Neural progenitor cell (in vitro differentiated cells): Measurements from ENCODE around the gene ZNF441. TPM values are rescaled to one million over a fixed set of nuclear protein-coding genes. Genes with fewer than 3 reads are reported as not detected.

ENCODE experiments used
- DNase-seq: peaks from one replicate; pipeline ENCODE4 v3.0.0-alpha.2; 2016; ENCODE audit warnings: low spot score
- H2AFZ ChIP-seq: fragments of 200-600 bp; sonication (generic); replicated peaks from 2 replicates; pipeline ENCODE4 v1.6.1; 2016; ENCODE audit warnings: antibody characterized with exemption
- H3F3A ChIP-seq: fragments of 200-600 bp; sonication (generic); 2 replicates; pipeline ENCODE4 v1.6.1; 2016; ENCODE audit warnings: antibody characterized with exemption, low read depth
- H3K27ac ChIP-seq: fragments of 200-600 bp; sonication (generic); 2 replicates; pipeline ENCODE4 v1.5.1; 2016; ENCODE audit warnings: mild to moderate bottlenecking
- H3K27me3 ChIP-seq: fragments of 200-600 bp; sonication (generic); 2 replicates; pipeline ENCODE4 v1.6.1; 2016; ENCODE audit warnings: mild to moderate bottlenecking, moderate library complexity
- H3K36me3 ChIP-seq: fragments of 200-600 bp; sonication (generic); 2 replicates; pipeline ENCODE4 v1.5.1; 2016
- H3K4me1 ChIP-seq: fragments of 200-600 bp; sonication (generic); 2 replicates; pipeline ENCODE4 v1.6.1; 2016; ENCODE audit warnings: mixed run types
- H3K4me2 ChIP-seq: fragments of 200-600 bp; sonication (generic); 2 replicates; pipeline ENCODE4 v1.6.1; 2016
- H3K4me3 ChIP-seq: fragments of 200-600 bp; sonication (generic); 2 replicates; pipeline ENCODE4 v1.5.1; 2016
- H3K79me2 ChIP-seq: fragments of 200-600 bp; sonication (generic); 2 replicates; pipeline ENCODE4 v1.6.1; 2016; ENCODE audit warnings: low read depth
- H3K9ac ChIP-seq: fragments of 200-600 bp; sonication (generic); 2 replicates; pipeline ENCODE4 v1.6.1; 2016
- H3K9me3 ChIP-seq: fragments of 200-600 bp; sonication (generic); 2 replicates; pipeline ENCODE4 v1.5.1; 2016; ENCODE audit warnings: low read depth
- H4K20me1 ChIP-seq: fragments of 200-600 bp; sonication (generic); 2 replicates; pipeline ENCODE4 v1.6.1; 2016; ENCODE audit warnings: low read depth
- H3K27ac Mint-ChIP-seq: 3 replicates; pipeline ENCODE4 v1.8.0; 2021; ENCODE audit warnings: mixed read lengths
- H3K27me3 Mint-ChIP-seq: 2 replicates; pipeline ENCODE4 v1.8.0; 2022; ENCODE audit warnings: low read depth, mild to moderate bottlenecking, inconsistent platforms, moderate library complexity, mixed read lengths; ENCODE audit not compliant: insufficient read depth
- H3K36me3 Mint-ChIP-seq: 3 replicates; pipeline ENCODE4 v1.8.0; 2021; ENCODE audit warnings: mixed read lengths
- H3K4me1 Mint-ChIP-seq: 3 replicates; pipeline ENCODE4 v1.8.0; 2021; ENCODE audit warnings: mixed read lengths
- H3K4me3 Mint-ChIP-seq: 3 replicates; pipeline ENCODE4 v1.8.0; 2021; ENCODE audit warnings: mild to moderate bottlenecking, moderate library complexity, mixed read lengths
- H3K9me3 Mint-ChIP-seq: 3 replicates; pipeline ENCODE4 v1.8.0; 2020; ENCODE audit warnings: mixed read lengths
- EZH2 ChIP-seq: fragments of 200-600 bp; sonication (generic); IDR thresholded peaks from 2 replicates; pipeline ENCODE4 v1.6.1; 2017; ENCODE audit warnings: antibody characterized with exemption, mild to moderate bottlenecking, moderate library complexity
- EZH2phosphoT487 ChIP-seq: fragments of 200-600 bp; sonication (generic); IDR thresholded peaks from 2 replicates; pipeline ENCODE4 v1.6.1; 2017; ENCODE audit warnings: antibody characterized with exemption
- total RNA-seq: library from RNA; depleted of rRNA; stranded (reverse); fragments of >200 nt; gene quantifications from 2 replicates; pipeline ENCODE4 v1.2.3, GENCODE V29; 2015; ENCODE audit warnings: low replicate concordance
- TF ChIP-seq, protein P1 (sequence below): fragments of 200-600 bp; sonication (generic); IDR thresholded peaks from 2 replicates; pipeline ENCODE4 v1.5.1; 2017; ENCODE audit warnings: antibody characterized with exemption, mild to moderate bottlenecking

ZNF441 gene
- total RNA-seq, 1 donor from 2014 or later = 7.3 TPM

DNA sequence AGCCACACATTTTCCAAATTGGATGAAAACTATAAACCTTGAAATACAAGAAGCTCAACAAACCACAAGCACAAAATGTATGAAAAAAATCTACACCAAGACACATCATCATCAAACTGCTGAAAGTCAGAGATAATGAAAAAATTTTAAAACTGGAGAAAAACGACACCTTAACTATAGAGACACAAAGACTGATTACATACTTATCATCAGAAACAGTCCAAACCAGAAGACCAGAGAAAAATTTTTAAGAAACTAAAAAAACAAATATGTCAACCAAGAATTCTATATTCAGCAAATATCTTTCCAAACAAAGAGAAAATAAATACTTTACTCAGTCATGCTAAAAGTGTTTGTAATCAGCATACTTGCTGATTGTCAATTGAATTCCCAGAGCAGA, 19.5 kb upstream of the ZNF441 start:
- H3K27me3 ChIP-seq = peaks cover 6% of the 10 kb centered on the region
- H3K27me3 Mint-ChIP-seq = peaks cover 7% of the 10 kb centered on the region
- peaks cover 32% of the 10 kb centered on the region for H3K9me3 Mint-ChIP-seq
- no peaks in the 10 kb centered on the region for H3K9me3 ChIP-seq
- no peaks in the 10 kb centered on the region for H4K20me1 ChIP-seq
- TF ChIP-seq EZH2phosphoT487 (no peak), EZH2 (no peak)
- TF ChIP-seq, protein P1, sequence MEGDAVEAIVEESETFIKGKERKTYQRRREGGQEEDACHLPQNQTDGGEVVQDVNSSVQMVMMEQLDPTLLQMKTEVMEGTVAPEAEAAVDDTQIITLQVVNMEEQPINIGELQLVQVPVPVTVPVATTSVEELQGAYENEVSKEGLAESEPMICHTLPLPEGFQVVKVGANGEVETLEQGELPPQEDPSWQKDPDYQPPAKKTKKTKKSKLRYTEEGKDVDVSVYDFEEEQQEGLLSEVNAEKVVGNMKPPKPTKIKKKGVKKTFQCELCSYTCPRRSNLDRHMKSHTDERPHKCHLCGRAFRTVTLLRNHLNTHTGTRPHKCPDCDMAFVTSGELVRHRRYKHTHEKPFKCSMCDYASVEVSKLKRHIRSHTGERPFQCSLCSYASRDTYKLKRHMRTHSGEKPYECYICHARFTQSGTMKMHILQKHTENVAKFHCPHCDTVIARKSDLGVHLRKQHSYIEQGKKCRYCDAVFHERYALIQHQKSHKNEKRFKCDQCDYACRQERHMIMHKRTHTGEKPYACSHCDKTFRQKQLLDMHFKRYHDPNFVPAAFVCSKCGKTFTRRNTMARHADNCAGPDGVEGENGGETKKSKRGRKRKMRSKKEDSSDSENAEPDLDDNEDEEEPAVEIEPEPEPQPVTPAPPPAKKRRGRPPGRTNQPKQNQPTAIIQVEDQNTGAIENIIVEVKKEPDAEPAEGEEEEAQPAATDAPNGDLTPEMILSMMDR = no peak
- H2AFZ ChIP-seq = no peak overlapping the region
- no peak overlapping the region for H3K4me2 ChIP-seq
- no peaks in the 10 kb centered on the region for H3K4me1 ChIP-seq
- H3K27ac Mint-ChIP-seq = no peak overlapping the region
- H3K9ac ChIP-seq = no peak overlapping the region
- no peaks in the 10 kb centered on the region for H3K36me3 Mint-ChIP-seq
- no peak overlapping the region for H3K27ac ChIP-seq
- H3K79me2 ChIP-seq = no peaks in the 10 kb centered on the region
- no peak for DNase-seq
- H3K4me3 ChIP-seq = no peak overlapping the region
- no peaks in the 10 kb centered on the region for H3F3A ChIP-seq
- H3K4me3 Mint-ChIP-seq = no peak overlapping the region
- H3K4me1 Mint-ChIP-seq = no peaks in the 10 kb centered on the region
- peaks cover 3% of the 10 kb centered on the region for H3K36me3 ChIP-seq

DNA sequence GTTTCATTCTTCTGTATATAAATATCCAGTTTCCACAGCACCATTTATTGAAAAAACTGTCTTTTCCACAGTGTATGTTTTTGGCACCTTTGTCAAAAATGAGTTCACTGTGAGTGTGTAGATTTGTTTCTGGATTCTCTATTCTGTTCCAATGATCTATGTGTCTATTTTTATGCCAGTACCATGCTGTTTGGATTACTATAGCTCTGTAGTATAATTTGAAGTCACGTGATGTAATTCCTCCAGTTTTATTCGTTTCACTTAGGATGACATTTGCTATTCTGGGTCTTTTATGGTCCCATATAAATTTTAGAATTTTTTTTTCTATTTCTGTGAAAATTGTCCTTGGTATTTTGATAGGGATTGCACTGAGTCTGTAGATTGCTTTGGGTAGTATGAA, 17.0 kb upstream of the ZNF441 start:
- Mint-ChIP-seq H3K27me3 (peaks cover 7% of the 10 kb centered on the region), H3K4me1 (no peaks in the 10 kb centered on the region), H3K36me3 (no peaks in the 10 kb centered on the region), H3K9me3 (peaks cover 39% of the 10 kb centered on the region), H3K27ac (no peak overlapping the region), H3K4me3 (no peak overlapping the region)
- Histone ChIP-seq H3K4me3 (no peak overlapping the region), H3K27ac (no peak overlapping the region), H3K9ac (no peak overlapping the region), H3K4me1 (no peaks in the 10 kb centered on the region), H3K4me2 (no peak overlapping the region), H3K79me2 (no peaks in the 10 kb centered on the region), H3K36me3 (peaks cover 3% of the 10 kb centered on the region), H3F3A (no peaks in the 10 kb centered on the region), H3K9me3 (no peaks in the 10 kb centered on the region), H4K20me1 (no peaks in the 10 kb centered on the region), H2AFZ (no peak overlapping the region), H3K27me3 (no peaks in the 10 kb centered on the region)
- no peak for DNase-seq
- no peak for TF ChIP-seq EZH2
- no peak for TF ChIP-seq EZH2phosphoT487
- TF ChIP-seq, protein P1 = no peak

DNA sequence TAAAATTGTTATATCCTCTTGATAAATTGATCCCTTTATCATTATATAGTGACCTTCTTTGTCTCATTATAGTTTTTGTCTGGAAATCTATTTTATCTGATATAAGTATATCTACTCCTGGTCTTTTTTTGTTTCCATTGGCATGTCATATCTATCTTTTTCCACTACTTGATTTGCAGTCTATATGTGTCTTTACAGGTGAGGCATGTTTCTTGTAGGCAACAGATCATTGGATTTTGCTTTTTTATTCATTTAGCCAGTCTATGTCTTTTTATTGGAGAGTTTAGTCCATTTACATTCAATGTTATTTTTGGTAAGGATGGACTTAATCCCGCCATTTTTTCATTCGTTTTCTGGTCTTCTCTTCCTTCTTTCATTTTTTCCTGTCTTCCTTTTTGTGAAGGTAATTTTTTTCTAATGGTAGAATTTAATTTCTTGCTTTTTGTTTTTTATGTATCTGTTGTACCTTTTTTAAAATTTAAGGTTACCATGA, 14.5 kb upstream of the ZNF441 start:
- H3K27ac ChIP-seq = no peak overlapping the region
- Mint-ChIP-seq H3K4me3 (no peak overlapping the region), H3K27me3 (peaks cover 4% of the 10 kb centered on the region), H3K36me3 (no peaks in the 10 kb centered on the region), H3K9me3 (peaks cover 40% of the 10 kb centered on the region), H3K4me1 (no peaks in the 10 kb centered on the region), H3K27ac (no peak overlapping the region)
- TF ChIP-seq, protein P1 = no peak
- TF ChIP-seq EZH2 (no peak), EZH2phosphoT487 (no peak)
- H3K79me2 ChIP-seq = no peaks in the 10 kb centered on the region
- no peaks in the 10 kb centered on the region for H3K9me3 ChIP-seq
- H3K4me1 ChIP-seq = no peaks in the 10 kb centered on the region
- H3K9ac ChIP-seq = no peak overlapping the region
- no peaks in the 10 kb centered on the region for H4K20me1 ChIP-seq
- no peak overlapping the region for H3K4me2 ChIP-seq
- DNase-seq = no peak
- H3K36me3 ChIP-seq = peaks cover 1% of the 10 kb centered on the region
- no peak overlapping the region for H3K4me3 ChIP-seq
- H3K27me3 ChIP-seq = no peaks in the 10 kb centered on the region
- H3F3A ChIP-seq = no peaks in the 10 kb centered on the region
- no peak overlapping the region for H2AFZ ChIP-seq
